ENCODE measurements around the gene GLI2.

GLI2 gene

DNA sequence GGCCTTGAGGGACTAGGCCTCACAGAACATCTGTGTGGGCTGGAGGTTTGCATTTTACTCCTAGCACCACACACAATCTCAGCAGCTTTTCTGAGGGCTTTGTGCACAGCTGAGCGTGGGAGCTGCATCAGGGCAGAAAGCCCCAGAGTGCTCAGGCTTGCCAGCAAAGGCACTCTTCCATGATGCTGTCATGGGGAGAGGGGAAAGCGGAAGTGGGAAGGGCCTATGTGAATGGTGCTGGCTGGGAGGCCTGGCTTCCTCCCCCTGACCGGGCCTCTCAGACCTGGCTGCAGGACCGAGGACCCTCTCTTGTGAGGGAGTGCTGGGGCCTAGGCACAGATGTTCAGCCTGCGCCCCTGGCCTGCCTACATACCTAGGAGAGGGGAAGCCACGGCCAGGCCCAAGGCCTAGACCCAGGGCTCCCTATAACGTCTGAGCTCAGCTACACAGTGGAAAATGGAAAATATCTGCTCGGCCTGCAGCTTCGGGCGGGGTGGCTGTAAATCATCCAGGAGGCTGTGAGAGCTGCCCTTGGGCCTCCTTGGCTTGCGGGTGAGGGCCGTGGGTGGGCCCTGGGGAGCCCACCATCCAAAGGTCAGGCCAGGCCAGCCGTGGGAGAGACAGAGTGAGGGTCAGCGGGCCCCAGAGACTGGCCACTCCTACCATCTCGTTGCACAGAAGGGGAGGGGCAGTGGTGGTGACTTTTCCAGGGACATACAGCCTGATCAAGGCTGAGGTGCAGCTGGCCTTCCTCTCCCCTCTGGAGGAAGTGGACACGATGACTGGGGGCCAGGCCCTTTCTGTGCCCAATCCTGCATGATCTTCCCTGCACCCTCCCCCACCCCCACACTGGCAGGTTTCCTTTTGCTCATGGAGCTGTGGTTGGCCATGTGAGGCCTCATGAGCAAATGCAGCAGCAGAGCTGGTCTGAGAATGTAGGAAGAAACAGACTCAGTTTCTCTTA is 22.8 kb downstream of the GLI2 start:
- no peak for DNase-seq (ENCODE audit: low spot score)
- in situ Hi-C loops (cut with MboI; ENCODE audit: low pct_unique_long_range_greater_than_20kb, low sequenced_read_pairs, unreplicated experiment), result no loop called here
- TF ChIP-seq, protein P1, sequence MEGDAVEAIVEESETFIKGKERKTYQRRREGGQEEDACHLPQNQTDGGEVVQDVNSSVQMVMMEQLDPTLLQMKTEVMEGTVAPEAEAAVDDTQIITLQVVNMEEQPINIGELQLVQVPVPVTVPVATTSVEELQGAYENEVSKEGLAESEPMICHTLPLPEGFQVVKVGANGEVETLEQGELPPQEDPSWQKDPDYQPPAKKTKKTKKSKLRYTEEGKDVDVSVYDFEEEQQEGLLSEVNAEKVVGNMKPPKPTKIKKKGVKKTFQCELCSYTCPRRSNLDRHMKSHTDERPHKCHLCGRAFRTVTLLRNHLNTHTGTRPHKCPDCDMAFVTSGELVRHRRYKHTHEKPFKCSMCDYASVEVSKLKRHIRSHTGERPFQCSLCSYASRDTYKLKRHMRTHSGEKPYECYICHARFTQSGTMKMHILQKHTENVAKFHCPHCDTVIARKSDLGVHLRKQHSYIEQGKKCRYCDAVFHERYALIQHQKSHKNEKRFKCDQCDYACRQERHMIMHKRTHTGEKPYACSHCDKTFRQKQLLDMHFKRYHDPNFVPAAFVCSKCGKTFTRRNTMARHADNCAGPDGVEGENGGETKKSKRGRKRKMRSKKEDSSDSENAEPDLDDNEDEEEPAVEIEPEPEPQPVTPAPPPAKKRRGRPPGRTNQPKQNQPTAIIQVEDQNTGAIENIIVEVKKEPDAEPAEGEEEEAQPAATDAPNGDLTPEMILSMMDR (IDR thresholded peaks at IDR 0.05; ENCODE audit: extremely low read depth, insufficient read depth, missing control alignments), result no peak

DNA sequence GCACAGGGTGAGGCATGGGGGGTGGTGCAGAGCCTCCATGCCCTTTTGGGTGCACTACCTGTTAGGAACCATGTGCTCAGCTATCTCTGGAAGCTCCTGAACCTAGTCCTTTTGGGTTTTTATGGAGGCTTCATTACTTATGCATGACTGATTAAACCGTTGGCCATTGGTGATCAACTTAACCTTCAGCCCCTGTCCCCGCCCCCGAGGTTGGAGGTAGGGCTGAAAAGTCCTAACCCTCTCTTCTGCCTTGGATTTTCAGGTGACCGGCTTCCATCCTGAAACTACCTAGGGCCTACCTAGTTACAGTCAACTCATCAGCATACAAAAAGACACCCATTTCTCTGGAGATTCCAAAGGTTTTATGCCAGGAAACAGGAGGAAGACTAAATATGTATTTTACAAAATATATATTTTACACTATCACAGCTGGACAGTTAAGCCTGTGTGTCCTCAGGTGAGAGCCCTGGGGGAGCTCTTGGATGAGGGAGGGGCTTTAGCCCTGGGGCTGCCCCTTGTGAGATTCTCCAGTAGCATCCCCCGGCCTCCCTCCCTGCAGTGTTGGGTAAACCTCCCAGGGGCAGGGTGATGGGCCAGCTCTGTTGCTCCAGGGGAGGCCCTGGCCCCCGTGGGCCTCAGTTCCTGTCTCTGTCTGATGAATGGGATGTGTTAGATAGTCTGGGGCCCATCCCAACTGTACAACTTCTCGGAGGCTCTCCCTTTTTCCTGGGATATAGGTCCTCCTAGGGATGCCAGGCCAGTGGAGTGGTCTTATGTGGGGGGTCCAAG is 24.1 kb downstream of the GLI2 start:
- in situ Hi-C loops (cut with MboI; ENCODE audit: low pct_unique_long_range_greater_than_20kb, low sequenced_read_pairs, unreplicated experiment), result no loop called here
- TF ChIP-seq, protein P1 (IDR thresholded peaks at IDR 0.05; ENCODE audit: extremely low read depth, insufficient read depth, missing control alignments), result no peak
- DNase-seq (ENCODE audit: low spot score), result no peak

DNA sequence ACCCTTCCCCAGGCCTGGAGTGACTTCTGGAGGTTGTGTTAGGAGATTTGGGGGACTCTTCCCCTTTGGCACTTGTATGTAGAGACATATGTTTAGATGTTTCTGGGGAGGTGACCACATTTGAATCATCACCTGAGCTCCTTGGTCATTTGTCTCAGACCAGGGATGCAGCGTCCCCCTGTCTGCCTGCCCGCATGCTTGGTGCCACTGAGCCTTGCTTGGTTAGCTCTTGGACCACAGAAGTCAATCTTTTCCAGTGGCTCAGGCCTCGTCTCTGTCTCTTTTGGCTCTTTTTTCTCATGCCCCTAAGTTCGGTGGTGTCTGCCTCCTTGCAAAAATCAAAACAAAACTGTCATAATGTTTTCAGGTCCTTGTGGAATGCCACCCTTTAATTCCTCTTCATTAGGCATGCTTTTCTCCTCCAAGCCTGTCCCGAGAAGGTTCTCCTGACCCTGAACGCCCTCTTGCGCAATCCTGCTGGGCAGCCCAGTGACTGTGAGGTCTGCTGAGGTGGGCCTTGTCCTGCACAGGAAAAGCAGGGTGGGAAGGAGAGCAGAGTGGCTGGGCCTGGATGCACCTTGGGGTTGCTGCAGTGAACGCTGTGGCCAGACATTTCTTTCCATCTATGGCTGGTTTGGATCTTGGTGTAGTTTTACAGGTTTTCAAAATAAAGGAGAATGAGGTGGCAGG is 24.9 kb downstream of the GLI2 start:
- TF ChIP-seq, protein P1 (IDR thresholded peaks at IDR 0.05; ENCODE audit: extremely low read depth, insufficient read depth, missing control alignments), result no peak
- in situ Hi-C loops (cut with MboI; ENCODE audit: low pct_unique_long_range_greater_than_20kb, low sequenced_read_pairs, unreplicated experiment), result no loop called here

GRCh38 chr2:120761164-120761861 is 25.6 kb downstream of the GLI2 start:
- in situ Hi-C loops (cut with MboI; ENCODE audit: low pct_unique_long_range_greater_than_20kb, low sequenced_read_pairs, unreplicated experiment), result no loop called here
- no peak for DNase-seq (ENCODE audit: low spot score)
- TF ChIP-seq, protein P1 (IDR thresholded peaks at IDR 0.05; ENCODE audit: extremely low read depth, insufficient read depth, missing control alignments), result no peak

More for the DNA sequence above, 24.9 kb downstream of the GLI2 start:
- DNase-seq (ENCODE audit: low spot score), result no peak

- no peak for DNase-seq (ENCODE audit: low spot score)
- TF ChIP-seq, protein P1 (IDR thresholded peaks at IDR 0.05; ENCODE audit: extremely low read depth, insufficient read depth, missing control alignments), result no peak
- in situ Hi-C loops (cut with MboI; ENCODE audit: low pct_unique_long_range_greater_than_20kb, low sequenced_read_pairs, unreplicated experiment), result no loop called here
Measured at GRCh38 chr2:120761911-120762310, 26.2 kb downstream of the GLI2 start.
